Measurements from ENCODE around the gene HYAL3.

The HYAL3 gene

GRCh38 chr3:50327129-50327528 lies 27.9 kb upstream of the HYAL3 start:
- no peaks in the 10 kb centered on the region for H3K27me3 ChIP-seq (ENCODE audit: control insufficient read depth, low read length)
- H3F3A ChIP-seq (ENCODE audit: control insufficient read depth, insufficient read depth) = peaks cover 21% of the 10 kb centered on the region
- peaks cover 58% of the 10 kb centered on the region for H3K36me3 ChIP-seq (ENCODE audit: control insufficient read depth, low read length)
- H3K4me2 ChIP-seq (ENCODE audit: low read length) = peak overlapping the region; percentile 72
- TF ChIP-seq EZH2phosphoT487 (IDR thresholded peaks at IDR 0.05; ENCODE audit: borderline replicate concordance, low read length) (no peak), CTCF (IDR thresholded peaks at IDR 0.05; ENCODE audit: low read depth, low read length, poor library complexity, severe bottlenecking) (no peak)
- H3K79me2 ChIP-seq (ENCODE audit: control insufficient read depth, low read length) = peaks cover 25% of the 10 kb centered on the region
- no peaks in the 10 kb centered on the region for H3K9me2 ChIP-seq (replicated peaks; ENCODE audit: control insufficient read depth, low read length)
- H3K9me3 ChIP-seq (ENCODE audit: control insufficient read depth, insufficient read depth, low read length) = no peaks in the 10 kb centered on the region
- no peak overlapping the region for H3K27ac ChIP-seq (ENCODE audit: low read depth, low read length)
- H4K20me1 ChIP-seq (ENCODE audit: control insufficient read depth, insufficient read depth, low read depth, low read length) = no peaks in the 10 kb centered on the region
- peaks cover 24% of the 10 kb centered on the region for H3K4me1 ChIP-seq (ENCODE audit: control insufficient read depth, low read length)
- H3K4me3 ChIP-seq (ENCODE audit: low read length) = peak overlapping the region; percentile 91

- Histone ChIP-seq H4K20me1 (ENCODE audit: control insufficient read depth, insufficient read depth, low read depth, low read length) (no peaks in the 10 kb centered on the region), H3K79me2 (ENCODE audit: control insufficient read depth, low read length) (peaks cover 21% of the 10 kb centered on the region), H3K9me2 (replicated peaks; ENCODE audit: control insufficient read depth, low read length) (no peaks in the 10 kb centered on the region), H3K4me2 (ENCODE audit: low read length) (no peak overlapping the region), H3K27ac (ENCODE audit: low read depth, low read length) (no peak overlapping the region), H3K36me3 (ENCODE audit: control insufficient read depth, low read length) (peaks cover 49% of the 10 kb centered on the region), H3F3A (ENCODE audit: control insufficient read depth, insufficient read depth) (peaks cover 21% of the 10 kb centered on the region), H3K4me3 (ENCODE audit: low read length) (no peak overlapping the region), H3K27me3 (ENCODE audit: control insufficient read depth, low read length) (no peaks in the 10 kb centered on the region), H3K9me3 (ENCODE audit: control insufficient read depth, insufficient read depth, low read length) (no peaks in the 10 kb centered on the region), H3K4me1 (ENCODE audit: control insufficient read depth, low read length) (peaks cover 32% of the 10 kb centered on the region)
- TF ChIP-seq CTCF (IDR thresholded peaks at IDR 0.05; ENCODE audit: low read depth, low read length, poor library complexity, severe bottlenecking) = no peak
- no peak for TF ChIP-seq EZH2phosphoT487 (IDR thresholded peaks at IDR 0.05; ENCODE audit: borderline replicate concordance, low read length)
Observed at GRCh38 chr3:50326182-50326541, 27.0 kb upstream of the HYAL3 start.

- no peaks in the 10 kb centered on the region for H3K9me3 ChIP-seq (ENCODE audit: control insufficient read depth, insufficient read depth, low read length)
- H3K27me3 ChIP-seq (ENCODE audit: control insufficient read depth, low read length) = no peaks in the 10 kb centered on the region
- H3F3A ChIP-seq (ENCODE audit: control insufficient read depth, insufficient read depth) = peaks cover 16% of the 10 kb centered on the region
- no peaks in the 10 kb centered on the region for H3K9me2 ChIP-seq (replicated peaks; ENCODE audit: control insufficient read depth, low read length)
- no peak overlapping the region for H3K4me3 ChIP-seq (ENCODE audit: low read length)
- H3K36me3 ChIP-seq (ENCODE audit: control insufficient read depth, low read length) = peaks cover 43% of the 10 kb centered on the region
- no peak overlapping the region for H3K4me2 ChIP-seq (ENCODE audit: low read length)
- TF ChIP-seq EZH2phosphoT487 (IDR thresholded peaks at IDR 0.05; ENCODE audit: borderline replicate concordance, low read length) (no peak), CTCF (IDR thresholded peaks at IDR 0.05; ENCODE audit: low read depth, low read length, poor library complexity, severe bottlenecking) (no peak)
- H3K79me2 ChIP-seq (ENCODE audit: control insufficient read depth, low read length) = peaks cover 24% of the 10 kb centered on the region
- H4K20me1 ChIP-seq (ENCODE audit: control insufficient read depth, insufficient read depth, low read depth, low read length) = no peaks in the 10 kb centered on the region
- H3K27ac ChIP-seq (ENCODE audit: low read depth, low read length) = no peak overlapping the region
- peaks cover 32% of the 10 kb centered on the region for H3K4me1 ChIP-seq (ENCODE audit: control insufficient read depth, low read length)
Observed at GRCh38 chr3:50325497-50326181, 26.4 kb upstream of the HYAL3 start.
